Measurements from ENCODE around the gene MDK.

MDK gene

DNA sequence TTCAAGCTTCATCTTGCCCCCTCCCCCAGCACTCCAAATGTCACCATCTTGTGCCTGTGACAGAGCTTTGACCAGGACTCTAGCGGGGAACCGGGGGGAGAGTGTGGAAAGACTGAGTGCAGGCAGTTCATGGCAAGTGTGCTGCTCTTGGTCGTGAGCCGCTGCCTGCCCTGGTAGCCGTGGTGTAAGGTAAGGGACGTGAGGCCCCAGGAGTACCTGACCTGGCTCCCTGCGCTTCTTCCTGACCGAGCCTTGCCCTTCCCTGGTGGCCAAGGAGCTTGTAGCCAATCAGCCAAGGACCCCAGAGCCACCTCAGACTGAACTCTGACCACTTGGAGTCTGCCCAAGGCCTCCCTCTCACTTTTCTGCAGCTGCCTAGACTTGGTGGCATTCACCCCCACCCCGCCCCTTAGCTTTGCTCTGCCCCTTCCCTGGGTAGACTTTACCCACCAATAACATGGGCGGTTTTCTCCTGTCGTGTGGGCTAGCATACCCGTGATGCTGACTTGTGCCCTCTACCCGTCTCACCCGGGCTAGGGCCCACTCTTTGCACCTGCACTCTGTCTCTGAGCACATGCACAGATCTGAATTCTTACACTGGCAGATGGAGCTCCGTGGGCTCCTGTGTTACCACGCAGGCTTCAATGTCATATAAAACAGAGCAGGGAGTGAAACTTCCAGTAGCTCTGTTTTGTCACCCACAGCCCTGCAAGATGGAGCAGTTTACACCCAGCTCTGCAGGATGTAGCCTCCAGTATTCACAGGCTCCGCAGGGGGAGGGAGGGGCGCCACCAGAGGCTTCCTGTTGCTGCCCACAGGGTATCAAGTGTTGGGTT is 32.7 kb upstream of the MDK start:
- DNase-seq: peak in 2 of 4 experiments; percentile 40 to 42

GRCh38 chr11:46350695-46351094 is 30.8 kb upstream of the MDK start:
- DNase-seq: no peak

DNA sequence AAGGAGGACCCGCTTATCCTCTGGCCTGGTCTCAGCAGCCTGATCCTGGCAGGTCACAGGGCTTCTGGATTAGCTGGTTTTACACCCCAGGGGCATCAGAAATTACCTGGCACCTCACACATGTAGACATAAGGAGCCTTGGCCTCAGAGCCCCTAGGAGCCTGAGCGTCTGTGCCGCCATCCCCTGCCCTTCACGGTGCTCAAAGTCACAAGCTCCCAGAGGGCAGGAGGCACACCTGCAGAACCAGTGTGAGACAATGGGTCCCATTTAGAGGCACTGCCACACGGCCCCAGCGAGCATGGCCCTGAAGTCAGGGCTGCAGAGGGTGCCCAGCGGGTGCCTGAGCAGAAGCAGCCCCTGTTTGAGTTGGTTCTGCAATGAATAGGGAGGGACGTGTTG is 30.3 kb upstream of the MDK start:
- no peak for DNase-seq

DNA sequence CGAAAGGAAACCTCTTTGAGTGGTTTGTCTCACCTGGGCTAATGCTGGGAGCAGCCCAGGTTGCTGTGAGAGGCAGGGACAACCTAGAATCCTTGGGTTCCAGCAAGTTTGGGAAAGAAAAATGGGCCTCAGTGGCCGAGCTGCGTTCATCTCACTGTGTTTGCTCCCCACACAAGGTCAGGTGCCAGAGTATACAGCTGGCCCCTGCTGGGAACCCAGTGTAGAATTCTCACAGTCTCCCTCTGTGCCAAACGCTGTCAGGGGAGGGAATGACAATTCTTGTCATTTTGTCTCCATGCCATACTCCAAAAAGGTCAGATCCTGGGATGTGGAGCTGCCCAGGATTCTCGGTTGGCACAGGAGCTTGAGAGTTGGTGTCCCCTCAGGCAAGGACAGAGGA is 29.9 kb upstream of the MDK start:
- no peak for DNase-seq

DNA sequence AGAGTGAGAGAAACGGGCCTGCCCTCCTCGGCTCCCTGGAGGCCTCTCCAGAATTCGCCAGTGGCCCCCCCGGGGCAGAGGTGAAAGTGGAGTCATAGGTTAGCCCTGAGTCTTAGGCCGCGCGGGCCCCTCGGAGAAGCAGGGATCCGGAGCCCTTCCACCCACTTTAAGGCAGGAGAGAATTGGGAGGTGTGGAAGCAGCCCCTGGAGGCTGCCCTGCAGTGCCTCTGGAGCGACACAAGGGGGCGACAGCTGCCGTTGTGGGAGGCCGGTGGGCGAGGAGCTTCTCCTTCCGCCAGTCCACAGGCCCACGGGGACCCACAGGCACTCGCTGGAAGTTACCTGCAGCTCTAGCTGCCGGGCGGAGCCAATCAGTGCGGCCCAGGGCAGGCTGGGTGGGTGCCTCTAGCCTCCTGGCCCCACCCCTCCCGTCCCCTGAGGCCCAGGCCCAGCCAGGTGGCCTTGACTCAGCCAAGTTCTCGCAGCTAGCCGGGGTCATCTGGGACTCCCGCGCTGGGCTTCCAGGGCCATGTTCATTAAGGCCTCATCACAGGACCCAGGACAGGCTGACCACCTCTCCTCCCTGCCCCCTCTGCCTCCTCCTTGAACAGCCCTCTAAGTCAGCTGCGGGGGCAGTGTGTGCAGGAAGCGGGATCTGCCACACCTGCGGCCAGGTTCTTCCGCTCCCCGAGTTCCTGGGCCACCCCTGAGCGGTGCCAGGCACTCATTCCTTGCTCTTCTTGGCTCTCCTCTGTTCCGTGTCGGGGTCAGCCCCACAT is 29.2 kb upstream of the MDK start:
- peak; percentile 44 to 57 (median 52) for DNase-seq

GRCh38 chr11:46353698-46354097 is 27.8 kb upstream of the MDK start:
- no peak for DNase-seq

- no peak for DNase-seq
Measured at GRCh38 chr11:46356924-46357482, 24.5 kb upstream of the MDK start.

DNA sequence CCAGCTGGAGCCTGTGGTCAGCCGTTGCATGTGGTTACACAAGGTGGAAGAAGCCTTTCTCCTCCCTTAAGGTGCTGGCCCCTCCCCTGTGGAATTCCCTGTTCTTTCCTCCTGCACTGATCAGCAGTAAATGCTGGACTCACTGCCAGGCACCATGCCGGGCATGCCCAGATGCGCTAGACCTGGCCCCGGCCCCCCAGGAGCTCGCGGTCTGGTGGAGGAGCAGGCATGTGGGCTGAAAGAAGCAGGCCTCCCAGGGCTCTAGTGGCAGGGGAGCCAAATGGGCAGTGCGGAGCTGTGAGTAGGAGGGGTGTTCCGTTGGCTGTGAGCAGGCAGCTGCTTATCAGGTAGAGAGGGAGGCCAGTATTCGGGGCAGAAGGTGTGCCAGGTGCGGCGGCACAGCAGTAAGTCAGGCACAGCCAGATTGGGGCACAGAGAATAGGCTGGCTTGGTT is 24.0 kb upstream of the MDK start:
- no peak for DNase-seq

GRCh38 chr11:46359953-46360352 is 21.5 kb upstream of the MDK start:
- DNase-seq: no peak

GRCh38 chr11:46360878-46361277 is 20.6 kb upstream of the MDK start:
- no peak for DNase-seq

DNA sequence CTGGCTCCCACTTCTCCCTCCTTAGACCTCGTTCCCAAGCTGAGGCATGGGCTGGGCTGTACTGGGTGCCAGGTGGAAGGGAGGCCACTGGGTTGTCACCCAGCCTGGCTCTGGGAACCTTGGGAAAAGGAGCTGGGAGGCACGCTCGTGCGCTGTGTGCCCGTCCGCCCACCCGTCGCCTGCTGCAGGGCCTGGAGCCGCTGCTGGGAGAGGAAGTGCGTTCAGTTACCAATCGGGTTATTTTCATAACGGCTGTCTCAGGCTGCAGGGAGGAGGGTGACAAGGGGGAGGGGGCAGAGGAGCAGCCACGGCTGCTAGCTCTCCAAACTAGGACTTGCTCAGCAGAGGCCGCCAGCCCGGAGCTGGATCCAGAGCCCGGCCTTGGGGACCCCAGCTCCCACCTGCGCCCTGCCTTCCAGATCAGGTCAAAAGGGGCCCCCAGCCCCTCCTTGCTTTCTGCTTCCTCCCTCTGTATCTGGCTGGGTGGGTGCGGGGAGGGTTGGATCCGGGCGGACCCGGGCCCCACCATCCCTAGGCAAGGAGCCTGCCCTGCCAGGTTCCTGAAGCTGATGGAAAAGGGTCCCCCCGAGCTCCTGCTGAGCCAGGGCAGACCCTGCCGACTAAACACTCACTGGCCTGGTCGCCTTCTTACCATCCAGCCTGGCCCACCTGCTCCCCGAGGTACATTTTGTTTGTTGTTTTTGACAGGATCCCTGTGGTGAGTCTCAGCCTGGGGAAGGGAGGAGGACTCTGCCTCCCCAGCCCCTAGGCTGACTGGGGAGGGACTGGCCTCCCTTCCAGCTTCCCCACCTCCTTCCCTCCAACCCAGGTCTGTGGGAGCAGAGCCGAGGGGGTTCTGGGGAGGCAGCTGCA is 19.9 kb upstream of the MDK start:
- DNase-seq: peak in 2 of 4 experiments; percentile 40 to 46

- DNase-seq: no peak
Measured at GRCh38 chr11:46362156-46363030, 19.1 kb upstream of the MDK start.

- DNase-seq: no peak
Measured at GRCh38 chr11:46363031-46363407, 18.4 kb upstream of the MDK start.

DNA sequence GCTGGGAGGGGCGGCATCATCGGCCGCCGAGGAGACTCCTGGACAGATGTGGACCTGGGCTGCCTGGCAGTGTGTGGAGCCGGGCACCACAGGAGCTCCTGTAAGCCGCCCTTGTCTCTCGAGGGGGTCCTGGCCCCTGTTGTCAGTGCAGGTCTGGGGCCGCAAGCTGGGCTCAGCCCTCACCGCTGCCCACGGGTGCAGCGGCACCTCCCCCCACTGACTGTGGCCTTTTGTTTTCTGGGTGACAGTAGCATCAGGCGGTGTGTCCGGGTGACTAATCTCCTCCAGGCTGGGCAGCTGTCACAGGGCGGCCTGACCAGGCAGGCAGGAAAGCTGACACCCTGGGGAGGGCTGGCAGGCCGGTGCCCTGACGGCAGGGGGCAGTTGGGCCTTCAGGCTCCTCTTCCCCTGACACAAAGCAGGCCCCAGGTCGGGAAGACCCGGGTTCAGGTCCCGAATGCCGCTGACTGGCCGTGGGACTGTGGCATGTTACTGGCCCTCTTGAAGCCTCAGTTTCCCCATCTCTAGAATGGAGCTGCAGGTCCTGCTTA is 17.9 kb upstream of the MDK start:
- no peak for DNase-seq

GRCh38 chr11:46364056-46364455 is 17.4 kb upstream of the MDK start:
- no peak for DNase-seq

- no peak for DNase-seq
Measured at GRCh38 chr11:46364791-46365190, 16.7 kb upstream of the MDK start.

GRCh38 chr11:46366260-46366659 is 15.2 kb upstream of the MDK start:
- DNase-seq: no peak

DNA sequence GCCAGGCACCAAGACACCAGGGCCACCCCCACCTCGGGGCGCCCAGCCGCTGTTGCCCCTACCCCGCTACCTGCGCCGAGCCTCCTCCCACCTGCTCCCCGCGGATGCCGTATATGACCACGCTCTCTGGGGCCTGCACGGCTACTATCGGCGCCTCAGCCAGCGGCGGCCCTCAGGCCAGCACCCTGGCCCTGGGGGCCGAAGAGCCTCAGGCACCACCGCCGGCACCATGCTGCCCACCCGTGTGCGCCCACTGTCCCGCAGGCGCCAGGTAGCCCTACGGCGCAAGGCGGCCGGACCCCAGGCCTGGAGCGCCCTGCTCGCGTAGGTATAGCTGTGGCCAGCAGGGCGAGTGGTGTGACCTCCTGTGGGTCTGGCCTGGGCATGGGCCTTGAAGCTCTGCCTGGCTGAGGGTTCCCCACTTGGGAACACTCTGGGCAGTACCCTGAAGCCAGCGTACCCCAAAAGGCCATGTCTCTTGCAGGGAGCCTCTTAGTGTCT is 14.8 kb upstream of the MDK start:
- DNase-seq: no peak

DNA sequence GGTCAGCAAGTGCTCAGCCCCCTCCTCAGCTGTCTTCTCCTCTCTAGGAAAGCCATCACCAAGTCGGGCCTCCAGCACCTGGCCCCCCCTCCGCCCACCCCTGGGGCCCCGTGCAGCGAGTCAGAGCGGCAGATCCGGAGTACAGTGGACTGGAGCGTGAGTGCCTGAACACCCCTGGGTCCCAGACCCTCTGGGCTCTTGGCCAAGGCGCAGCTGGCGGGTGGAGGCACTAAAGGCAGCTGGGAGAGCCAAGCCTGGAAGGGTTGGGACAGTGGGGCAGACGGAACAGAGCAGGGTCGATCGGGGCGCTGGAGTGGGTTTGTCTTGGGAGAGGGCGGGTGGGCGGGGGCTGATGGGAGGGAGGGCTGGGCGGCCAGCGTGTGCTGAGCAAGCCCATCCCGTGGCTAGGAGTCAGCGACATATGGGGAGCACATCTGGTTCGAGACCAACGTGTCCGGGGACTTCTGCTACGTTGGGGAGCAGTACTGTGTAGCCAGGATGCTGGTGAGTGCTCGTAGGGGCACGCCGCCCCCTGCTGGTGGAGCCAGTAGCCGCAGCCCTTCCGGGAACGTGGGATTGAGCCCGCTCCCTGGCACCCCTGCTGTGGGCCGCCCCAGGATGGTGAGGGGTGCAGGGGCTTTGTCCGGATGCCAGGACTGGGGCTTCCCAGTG is 14.1 kb upstream of the MDK start:
- DNase-seq: peak; percentile 42 to 62 (median 52)

DNA sequence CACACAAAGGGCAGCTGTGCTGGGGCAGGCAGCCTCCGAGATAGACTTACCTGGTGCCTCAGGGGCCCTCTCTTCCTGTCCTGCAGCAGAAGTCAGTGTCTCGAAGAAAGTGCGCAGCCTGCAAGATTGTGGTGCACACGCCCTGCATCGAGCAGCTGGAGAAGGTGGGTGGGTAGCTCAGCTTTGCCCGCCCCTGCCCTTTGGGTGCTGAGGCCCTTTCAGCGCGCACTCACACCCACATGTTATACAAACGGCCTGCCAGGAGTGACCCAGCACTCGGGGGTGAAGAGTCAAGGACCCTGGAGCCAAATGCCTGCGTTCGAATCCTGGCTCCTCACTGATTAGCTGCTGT is 13.6 kb upstream of the MDK start:
- no peak for DNase-seq

All from activated CD4-positive, CD25-positive, alpha-beta regulatory T cell (primary cell).